GM12801 (cell line): ENCODE measurements around the gene ETV3L.

Experiments
- TF ChIP-seq, protein P1 (sequence below): IDR thresholded peaks from one replicate; pipeline ENCODE4 v1.5.1; 2011; ENCODE audit warnings: control low read depth; ENCODE audit not compliant: insufficient read length; ENCODE audit errors: extremely low read depth

ETV3L gene

GRCh38 chr1:157110003-157110402 lies 10.4 kb upstream of the ETV3L start:
- TF ChIP-seq, protein P1, sequence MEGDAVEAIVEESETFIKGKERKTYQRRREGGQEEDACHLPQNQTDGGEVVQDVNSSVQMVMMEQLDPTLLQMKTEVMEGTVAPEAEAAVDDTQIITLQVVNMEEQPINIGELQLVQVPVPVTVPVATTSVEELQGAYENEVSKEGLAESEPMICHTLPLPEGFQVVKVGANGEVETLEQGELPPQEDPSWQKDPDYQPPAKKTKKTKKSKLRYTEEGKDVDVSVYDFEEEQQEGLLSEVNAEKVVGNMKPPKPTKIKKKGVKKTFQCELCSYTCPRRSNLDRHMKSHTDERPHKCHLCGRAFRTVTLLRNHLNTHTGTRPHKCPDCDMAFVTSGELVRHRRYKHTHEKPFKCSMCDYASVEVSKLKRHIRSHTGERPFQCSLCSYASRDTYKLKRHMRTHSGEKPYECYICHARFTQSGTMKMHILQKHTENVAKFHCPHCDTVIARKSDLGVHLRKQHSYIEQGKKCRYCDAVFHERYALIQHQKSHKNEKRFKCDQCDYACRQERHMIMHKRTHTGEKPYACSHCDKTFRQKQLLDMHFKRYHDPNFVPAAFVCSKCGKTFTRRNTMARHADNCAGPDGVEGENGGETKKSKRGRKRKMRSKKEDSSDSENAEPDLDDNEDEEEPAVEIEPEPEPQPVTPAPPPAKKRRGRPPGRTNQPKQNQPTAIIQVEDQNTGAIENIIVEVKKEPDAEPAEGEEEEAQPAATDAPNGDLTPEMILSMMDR, result no peak

DNA sequence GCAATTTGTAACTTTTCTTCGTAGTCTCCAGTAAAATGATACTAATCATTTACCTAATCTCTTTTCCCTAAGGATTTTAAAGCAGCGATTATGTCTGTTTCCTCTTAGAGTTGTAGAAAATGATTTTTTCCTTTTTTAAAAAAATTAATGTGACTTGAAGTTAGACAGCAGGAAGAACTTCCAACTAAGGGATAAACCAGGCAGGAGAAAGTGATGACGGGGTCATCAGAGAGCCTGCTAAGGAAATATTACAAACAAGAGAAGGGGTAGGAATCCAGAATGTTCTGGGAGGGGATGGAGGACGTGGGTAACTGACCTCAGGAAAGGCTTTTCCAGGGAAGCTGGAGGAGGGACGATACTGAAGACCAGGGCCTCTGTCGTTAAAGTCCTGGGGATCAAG lies 8.8 kb upstream of the ETV3L start:
- TF ChIP-seq, protein P1, result no peak

GRCh38 chr1:157107702-157108101 lies 8.1 kb upstream of the ETV3L start:
- TF ChIP-seq, protein P1, result no peak

GRCh38 chr1:157106813-157107189 lies 7.2 kb upstream of the ETV3L start:
- TF ChIP-seq, protein P1, result no peak

- TF ChIP-seq, protein P1, result no peak
Measured at GRCh38 chr1:157105988-157106812, 6.6 kb upstream of the ETV3L start.

DNA sequence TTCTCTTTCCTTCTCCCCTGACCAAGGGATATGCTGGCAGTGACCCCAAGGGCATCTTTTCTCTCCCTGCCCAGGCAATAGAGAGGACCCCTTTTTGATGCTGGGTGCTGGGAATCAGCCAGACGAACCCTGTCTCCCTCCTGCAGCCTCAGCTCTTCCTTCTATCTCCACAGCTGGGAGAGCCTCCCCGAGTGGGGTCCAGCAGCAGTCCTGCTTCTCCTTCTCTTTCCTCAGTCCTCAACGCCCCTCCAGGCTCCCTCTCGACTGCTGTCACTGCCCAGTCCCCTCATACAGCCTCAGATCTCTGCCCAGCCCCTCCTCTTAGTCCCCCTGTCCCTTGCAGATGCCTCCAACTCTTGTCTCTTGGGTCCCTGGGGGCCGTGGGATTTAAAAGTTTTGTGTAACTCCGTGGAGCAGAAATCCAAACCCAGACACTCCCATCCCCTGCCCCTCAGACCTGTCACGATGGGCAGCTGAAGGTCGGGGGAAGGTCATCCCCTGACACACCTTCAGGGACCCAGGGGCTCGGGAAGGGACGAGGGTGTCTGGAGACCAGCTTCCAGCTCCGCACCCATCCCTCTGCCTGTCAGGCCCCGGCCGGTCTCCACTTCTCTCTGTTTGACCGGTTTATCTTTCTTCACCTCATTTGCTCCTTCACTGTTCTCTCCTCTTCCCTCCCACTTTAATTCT lies 5.8 kb upstream of the ETV3L start:
- TF ChIP-seq, protein P1, result no peak

DNA sequence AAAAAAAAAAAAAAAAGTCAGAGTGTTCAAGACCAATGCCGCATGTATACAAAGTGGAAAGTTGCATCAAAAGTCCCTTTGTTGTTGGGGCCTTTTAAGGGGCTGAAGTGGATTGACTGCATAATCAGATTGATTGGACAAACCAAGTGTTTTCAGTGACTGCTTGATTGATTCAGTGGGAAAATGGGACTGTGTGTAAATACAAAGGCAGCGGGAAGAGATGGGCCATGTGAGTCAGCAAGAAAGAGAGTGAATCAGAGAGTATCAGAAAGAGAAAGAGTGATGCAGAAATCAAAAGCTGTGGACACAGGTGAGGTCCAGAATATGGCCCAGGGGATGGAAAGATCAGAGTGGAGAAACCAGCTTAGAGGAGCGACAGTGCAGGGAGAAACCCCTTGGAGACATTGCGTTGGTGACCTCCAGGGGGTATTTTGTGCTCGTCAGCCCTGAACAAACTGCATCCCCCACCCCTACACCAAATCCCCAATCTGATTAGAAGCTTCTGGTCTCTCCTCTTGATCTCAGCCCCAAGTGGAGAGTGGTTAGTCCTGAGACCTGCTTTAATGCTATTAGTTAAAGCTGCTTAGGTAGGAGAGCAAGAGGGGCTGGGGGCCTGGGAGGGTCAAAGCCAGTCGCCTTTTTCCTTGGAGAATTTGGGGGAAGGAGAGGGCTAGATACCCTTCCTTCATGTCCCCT lies 5.1 kb upstream of the ETV3L start:
- TF ChIP-seq, protein P1, result no peak
